Esophagus squamous epithelium (tissue), 5 donors: ENCODE results near the gene FHL1. TPM values are rescaled to one million over a fixed set of nuclear protein-coding genes. Genes with fewer than 3 reads are reported as not detected.
"Not testable (repeated sequence)": the region's sequence is repeated elsewhere in the genome, so short reads cannot be mapped to it uniquely, and the experiment has no call there.

Experiments
- DNase-seq: peaks from one replicate; lab custom pipeline; 2025; lab: John Stamatoyannopoulos, UW
- H3K27ac ChIP-seq, 4 donors: fragments of 200-600 bp; sonication (generic); one replicate each; pipeline ENCODE4 v1.5.1; 2016 to 2019; ENCODE audit warnings: mild to moderate bottlenecking in 1 of 4
- H3K27me3 ChIP-seq, 4 donors: fragments of 200-600 bp; sonication (generic); 1 replicate in 3 of 4; 2 replicates in 1 of 4; pipeline versions ENCODE4 v1.5.1 to v1.6.0; 2017 to 2021; ENCODE audit warnings: antibody characterized with exemption in 1 of 4
- H3K36me3 ChIP-seq, 3 donors: fragments of 200-600 bp; sonication (generic); one replicate each; pipeline ENCODE4 v1.5.1; 2016 to 2019
- H3K4me1 ChIP-seq, 3 donors: fragments of 200-600 bp; sonication (generic); one replicate each; pipeline ENCODE4 v1.5.1; 2017 to 2019
- H3K4me3 ChIP-seq, 4 donors: fragments of 200-600 bp; sonication (generic); 1 replicate in 3 of 4; 2 replicates in 1 of 4; pipeline ENCODE4 v1.5.1; 2016 to 2019; ENCODE audit warnings: mild to moderate bottlenecking in 2 of 4, moderate library complexity in 1 of 4
- H3K9me3 ChIP-seq, 3 donors: fragments of 200-600 bp; sonication (generic); one replicate each; pipeline ENCODE4 v1.5.1; 2016 to 2019
- CTCF ChIP-seq, 6 experiments: fragments of 450-650 bp in 4 of 6; fragments of 200-600 bp in 2 of 6; sonication (generic) in 2 of 6; IDR thresholded peaks; one replicate each; pipeline ENCODE4 v1.5.1; 2016 to 2019; ENCODE audit warnings: antibody characterized with exemption in 6 of 6, mild to moderate bottlenecking in 4 of 6, moderate library complexity in 4 of 6
- POLR2A ChIP-seq, 4 donors: fragments of 450-650 bp; IDR thresholded peaks; one replicate each; pipeline ENCODE4 v1.6.1; 2017; ENCODE audit warnings: antibody characterized with exemption in 4 of 4, mild to moderate bottlenecking in 4 of 4, moderate library complexity in 3 of 4
- WGBS, 2 donors: methylation state at CpG; one replicate each; pipeline ENCODE4 v1.1.5; 2018; 5-methylcytosine and 5-hydroxymethylcytosine counted together
- intact Hi-C: fragments of 100-400 bp; cut with DNase I; formaldehyde crosslinking; loops from one replicate; pipeline ENCODE4 v1.15.0; 2022
- total RNA-seq, 4 donors: library from RNA; depleted of rRNA; stranded (reverse); fragments of >200 nt; gene quantifications; one replicate each; pipeline ENCODE4 v1.1.0, GENCODE V29; 2016
- donor health status: DM: yes; HTN: yes; CAD: no.

FHL1 gene
- total RNA-seq, 4 donors from 2014 or later, result 17.1 to 509 (median 70.4) TPM

DNA sequence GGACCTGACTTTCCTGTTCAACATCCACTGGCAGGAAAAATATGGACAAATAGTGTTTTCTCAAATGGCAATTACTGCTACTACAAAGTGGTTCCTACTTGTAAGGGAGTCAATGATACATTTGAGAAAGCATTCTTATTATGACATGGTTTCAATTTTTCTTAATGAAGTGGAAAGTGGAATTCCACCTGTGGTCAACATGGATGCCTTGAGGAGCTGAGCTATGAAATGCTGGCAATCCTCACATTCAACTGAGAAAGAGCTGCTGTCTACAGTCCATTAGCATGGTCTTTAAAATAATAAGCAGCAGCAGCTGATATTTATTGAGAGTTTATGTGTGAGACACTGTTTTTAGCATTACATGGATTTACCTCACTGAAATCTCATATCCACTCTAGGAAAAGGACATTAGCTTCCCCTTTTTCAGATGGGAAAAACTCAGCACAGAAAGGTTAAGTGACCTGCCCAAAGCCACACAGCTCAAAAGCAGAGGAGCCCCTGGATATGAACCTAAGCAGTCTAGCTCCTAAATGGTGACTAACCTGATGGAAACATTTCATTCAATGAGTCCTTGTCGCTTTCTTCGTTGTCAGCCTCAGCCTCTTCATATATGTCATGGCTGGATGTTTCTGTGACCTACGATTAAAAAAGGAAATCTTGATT, 74.6 kb downstream of the FHL1 start:
- Histone ChIP-seq H3K4me1 (no peaks in the 10 kb centered on the region), H3K4me3 (no peak overlapping the region), H3K27me3 (no peaks in the 10 kb centered on the region), H3K27ac (no peak overlapping the region), H3K36me3 (peaks cover 0 to 86% (median 0%) of the 10 kb centered on the region in 3 donors), H3K9me3 (no peaks in the 10 kb centered on the region)
- intact Hi-C loops, result no loop called here
- no peak for DNase-seq
- TF ChIP-seq CTCF (IDR thresholded peaks at IDR 0.05) (no peak), POLR2A (IDR thresholded peaks at IDR 0.05) (no peak)
- 70 to 94% methylated on average over 3 of the region's 3 CpGs for WGBS, 2 donors

- intact Hi-C loops, result no loop called here
- peaks cover 0 to 73% (median 7%) of the 10 kb centered on the region in 3 donors for H3K36me3 ChIP-seq
- TF ChIP-seq POLR2A (IDR thresholded peaks at IDR 0.05), result no peak
- TF ChIP-seq CTCF (IDR thresholded peaks at IDR 0.05), result no peak
- H3K4me3 ChIP-seq, result no peak overlapping the region
- H3K27ac ChIP-seq, result no peak overlapping the region
- H3K4me1 ChIP-seq, result no peaks in the 10 kb centered on the region
- H3K27me3 ChIP-seq, result no peaks in the 10 kb centered on the region
- DNase-seq, result no peak
- H3K9me3 ChIP-seq, result no peaks in the 10 kb centered on the region
Observed at GRCh38 chrX:136227074-136227473, 79.7 kb downstream of the FHL1 start.

DNA sequence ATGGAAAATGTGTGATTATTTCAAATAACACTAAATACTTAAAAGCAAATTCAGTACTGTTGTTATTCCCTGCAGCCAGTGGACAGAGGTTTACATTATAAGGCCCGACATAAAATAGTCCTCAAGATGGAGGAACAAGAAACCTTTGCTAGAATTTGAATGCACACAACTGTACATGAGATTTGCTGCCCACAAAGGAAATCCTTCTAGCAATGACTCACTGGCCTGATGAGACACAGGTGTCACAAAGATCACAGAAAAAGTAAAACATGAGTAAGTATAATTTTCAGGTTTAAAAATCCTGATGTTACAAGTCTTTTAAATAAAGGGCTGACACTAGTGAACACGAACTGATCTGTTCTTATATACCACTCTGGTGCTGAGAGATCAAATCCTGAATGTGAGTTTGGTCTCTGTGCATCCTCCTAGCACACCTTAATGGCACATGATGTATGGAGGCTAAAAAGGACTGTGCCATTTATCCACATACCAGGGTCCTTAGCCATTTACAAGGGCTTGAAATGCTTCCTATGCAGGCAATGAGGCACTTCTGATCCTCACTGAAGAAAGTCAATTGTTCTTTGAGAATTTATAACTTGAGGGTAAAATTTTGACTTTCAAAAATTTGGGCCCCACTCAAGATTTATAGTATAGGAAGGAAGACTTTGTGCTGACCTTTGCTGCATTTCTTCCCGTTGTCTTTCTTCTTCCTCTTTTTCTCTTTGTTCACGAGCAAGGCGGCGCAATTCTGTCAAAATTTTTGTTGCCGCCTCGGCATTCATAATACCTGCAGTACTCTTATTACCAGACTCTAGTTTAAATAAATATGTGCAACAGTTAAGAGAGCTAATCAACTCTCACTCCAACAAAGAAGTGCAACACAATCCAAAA, 80.9 kb downstream of the FHL1 start:
- Histone ChIP-seq H3K9me3 (no peaks in the 10 kb centered on the region), H3K27ac (no peak overlapping the region), H3K4me3 (no peak overlapping the region), H3K4me1 (no peaks in the 10 kb centered on the region), H3K27me3 (no peaks in the 10 kb centered on the region), H3K36me3 (peaks cover 0 to 66% (median 7%) of the 10 kb centered on the region in 3 donors)
- intact Hi-C loops, result no loop called here
- WGBS, 2 donors, result 64 to 65% methylated on average over 8 of the region's 8 CpGs
- DNase-seq, result no peak
- TF ChIP-seq CTCF (IDR thresholded peaks at IDR 0.05) (no peak), POLR2A (IDR thresholded peaks at IDR 0.05) (no peak)

- no peak for DNase-seq
- Histone ChIP-seq H3K9me3 (no peaks in the 10 kb centered on the region), H3K4me3 (no peak overlapping the region), H3K4me1 (no peaks in the 10 kb centered on the region), H3K27ac (no peak overlapping the region), H3K27me3 (no peaks in the 10 kb centered on the region), H3K36me3 (peaks cover 0 to 60% (median 7%) of the 10 kb centered on the region in 3 donors)
- intact Hi-C loops, result no loop called here
- TF ChIP-seq POLR2A (IDR thresholded peaks at IDR 0.05) (no peak), CTCF (IDR thresholded peaks at IDR 0.05) (no peak)
- WGBS, 2 donors, result 68 to 87% methylated on average over 3 of the region's 3 CpGs
Observed at GRCh38 chrX:136228839-136229207, 81.5 kb downstream of the FHL1 start.

DNA sequence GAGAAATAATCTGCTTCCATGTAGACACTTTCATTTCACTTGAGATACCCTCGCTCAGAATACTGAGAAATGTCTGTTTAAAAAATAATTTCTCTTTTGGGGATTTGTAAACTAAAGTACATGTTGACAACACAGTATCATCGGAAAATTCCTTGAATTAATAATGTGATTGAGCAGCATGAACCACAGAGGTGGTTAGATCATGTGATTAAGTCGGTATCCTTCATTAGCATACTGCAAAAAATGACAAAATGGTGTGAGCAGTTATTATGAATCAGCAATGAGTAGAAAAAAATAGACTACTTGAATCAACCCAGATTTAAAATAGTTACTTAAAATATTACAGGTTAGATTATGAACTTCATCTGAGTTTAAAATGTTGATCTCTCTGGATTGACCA, 89.7 kb downstream of the FHL1 start:
- 66 to 83% methylated on average over 3 of the region's 3 CpGs for WGBS, 2 donors
- no peak for TF ChIP-seq POLR2A (IDR thresholded peaks at IDR 0.05)
- no peak for TF ChIP-seq CTCF (IDR thresholded peaks at IDR 0.05)
- Histone ChIP-seq H3K27ac (no peak overlapping the region), H3K4me3 (no peak overlapping the region), H3K9me3 (no peaks in the 10 kb centered on the region), H3K36me3 (peaks cover 0 to 56% (median 0%) of the 10 kb centered on the region in 3 donors), H3K4me1 (no peaks in the 10 kb centered on the region), H3K27me3 (no peaks in the 10 kb centered on the region)
- no peak for DNase-seq
- intact Hi-C loops, result no loop called here

GRCh38 chrX:136237849-136238248, 90.5 kb downstream of the FHL1 start:
- peaks cover 0 to 60% (median 0%) of the 10 kb centered on the region in 3 donors for H3K36me3 ChIP-seq
- WGBS, 2 donors, result 86% methylated on average over 1 to 4 of the region's 4 CpGs
- intact Hi-C loops, H3K27ac ChIP-seq, DNase-seq, H3K4me3 ChIP-seq, H3K4me1 ChIP-seq, H3K27me3 ChIP-seq, H3K9me3 ChIP-seq: not testable (repeated sequence)
